AG09309 (cell line): ENCODE results near the gene NPEPPS.

ENCODE experiments used
- DNase-seq: peaks from one replicate; pipeline ENCODE4 v3.0.0-alpha.2; 2010; ENCODE audit warnings: low read depth
- H3K4me3 ChIP-seq: 2 replicates; pipeline ENCODE4 v1.5.1; 2011; ENCODE audit warnings: mild to moderate bottlenecking, low read depth, low read length, moderate library complexity; ENCODE audit not compliant: control insufficient read depth
- TF ChIP-seq, protein P1 (sequence below): IDR thresholded peaks from 2 replicates; pipeline ENCODE4 v1.5.1; 2011; ENCODE audit warnings: mild to moderate bottlenecking, low read depth, low read length, inconsistent platforms; ENCODE audit not compliant: insufficient read depth, control insufficient read depth; ENCODE audit errors: missing control alignments

Gene NPEPPS

DNA sequence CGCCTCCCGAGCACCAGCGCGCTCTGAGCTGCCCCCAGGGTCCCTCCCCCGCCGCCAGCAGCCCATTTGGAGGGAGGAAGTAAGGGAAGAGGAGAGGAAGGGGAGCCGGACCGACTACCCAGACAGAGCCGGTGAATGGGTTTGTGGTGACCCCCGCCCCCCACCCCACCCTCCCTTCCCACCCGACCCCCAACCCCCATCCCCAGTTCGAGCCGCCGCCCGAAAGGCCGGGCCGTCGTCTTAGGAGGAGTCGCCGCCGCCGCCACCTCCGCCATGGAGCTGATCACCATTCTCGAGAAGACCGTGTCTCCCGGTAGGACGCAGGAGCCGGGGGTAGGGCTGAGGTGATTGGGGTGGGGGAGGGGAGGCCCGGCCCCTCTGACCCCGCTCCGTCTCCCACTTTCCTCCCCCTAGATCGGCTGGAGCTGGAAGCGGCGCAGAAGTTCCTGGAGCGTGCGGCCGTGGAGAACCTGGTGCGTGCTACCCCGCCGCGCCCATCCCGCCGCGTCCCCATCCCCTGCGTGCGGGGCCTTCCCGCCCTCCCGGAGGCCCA lies 119.1 kb downstream of the NPEPPS start:
- DNase-seq, result no peak
- peak overlapping the region; percentile 83 for H3K4me3 ChIP-seq
- TF ChIP-seq, protein P1, sequence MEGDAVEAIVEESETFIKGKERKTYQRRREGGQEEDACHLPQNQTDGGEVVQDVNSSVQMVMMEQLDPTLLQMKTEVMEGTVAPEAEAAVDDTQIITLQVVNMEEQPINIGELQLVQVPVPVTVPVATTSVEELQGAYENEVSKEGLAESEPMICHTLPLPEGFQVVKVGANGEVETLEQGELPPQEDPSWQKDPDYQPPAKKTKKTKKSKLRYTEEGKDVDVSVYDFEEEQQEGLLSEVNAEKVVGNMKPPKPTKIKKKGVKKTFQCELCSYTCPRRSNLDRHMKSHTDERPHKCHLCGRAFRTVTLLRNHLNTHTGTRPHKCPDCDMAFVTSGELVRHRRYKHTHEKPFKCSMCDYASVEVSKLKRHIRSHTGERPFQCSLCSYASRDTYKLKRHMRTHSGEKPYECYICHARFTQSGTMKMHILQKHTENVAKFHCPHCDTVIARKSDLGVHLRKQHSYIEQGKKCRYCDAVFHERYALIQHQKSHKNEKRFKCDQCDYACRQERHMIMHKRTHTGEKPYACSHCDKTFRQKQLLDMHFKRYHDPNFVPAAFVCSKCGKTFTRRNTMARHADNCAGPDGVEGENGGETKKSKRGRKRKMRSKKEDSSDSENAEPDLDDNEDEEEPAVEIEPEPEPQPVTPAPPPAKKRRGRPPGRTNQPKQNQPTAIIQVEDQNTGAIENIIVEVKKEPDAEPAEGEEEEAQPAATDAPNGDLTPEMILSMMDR, result no peak

DNA sequence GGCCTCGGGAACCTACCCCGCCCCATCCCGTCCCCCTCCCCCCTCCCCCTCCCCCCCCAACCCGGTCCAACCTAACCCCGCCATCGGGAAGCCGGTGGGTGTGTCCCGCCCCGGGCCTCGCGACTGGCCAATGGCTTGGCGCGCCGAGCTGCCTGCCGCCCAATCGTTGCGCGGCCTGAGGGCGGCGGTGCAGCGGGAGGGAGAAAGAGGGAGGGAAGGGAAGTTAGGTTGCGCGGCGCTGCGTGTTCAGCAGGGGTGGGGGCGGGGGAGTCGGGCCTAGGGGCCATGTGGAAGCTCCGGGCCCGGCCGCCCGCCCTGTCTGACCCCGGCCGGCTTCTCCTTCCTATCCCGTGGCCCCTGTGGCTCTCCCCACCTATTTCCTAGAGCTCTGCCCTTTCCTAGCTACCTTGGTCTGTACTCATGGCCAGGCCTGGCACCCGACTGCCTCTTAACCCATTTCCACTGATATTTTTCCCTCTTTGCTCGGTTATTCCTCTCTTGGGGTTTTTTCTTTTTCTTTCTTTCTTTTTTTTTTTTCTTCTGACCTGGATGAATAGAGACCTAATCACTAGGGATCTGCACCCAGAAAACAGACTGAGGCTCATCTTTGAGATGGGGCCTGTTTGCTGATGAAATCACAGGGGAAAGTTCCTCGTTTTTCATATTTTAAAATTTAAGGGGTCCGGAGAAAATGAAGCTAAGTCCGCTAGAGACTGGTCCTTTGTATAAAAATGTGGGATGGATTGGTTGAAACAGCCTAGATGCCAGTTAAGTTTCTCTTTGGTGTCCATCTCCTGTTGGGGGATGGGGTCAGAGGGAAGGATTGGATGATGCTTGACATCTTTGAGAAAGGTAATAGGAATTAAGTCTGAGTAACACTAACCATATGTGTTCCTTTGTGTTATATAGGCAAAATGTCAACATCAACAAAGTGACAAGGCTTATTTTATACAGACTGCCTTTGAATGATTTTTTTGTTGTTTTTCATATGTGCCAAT lies 119.9 kb downstream of the NPEPPS start:
- peak overlapping the region; percentile 83 for H3K4me3 ChIP-seq

DNA sequence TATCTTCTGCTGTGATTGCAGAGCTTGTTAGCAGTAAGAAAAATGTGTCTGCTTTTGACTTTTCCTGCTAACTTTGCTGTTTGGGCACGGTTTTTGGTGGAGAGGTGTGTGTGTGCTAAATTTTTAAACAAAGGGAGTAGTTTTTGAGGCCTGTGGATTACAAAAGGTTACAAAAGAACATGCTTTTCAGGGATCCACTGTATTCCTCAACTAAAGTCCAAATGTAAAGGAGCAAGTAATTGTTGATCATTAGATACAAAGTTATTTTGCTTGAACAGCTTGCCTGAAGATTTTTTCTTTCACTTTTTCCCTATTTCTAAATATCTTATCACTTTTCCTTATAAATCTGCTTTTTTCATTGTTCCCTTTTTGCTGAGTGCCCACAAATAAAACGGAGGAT lies 120.8 kb downstream of the NPEPPS start:
- no peak for DNase-seq
- TF ChIP-seq, protein P1, result no peak
- no peak overlapping the region; the same call in 1 of the 2 replicates for H3K4me3 ChIP-seq

More for the DNA sequence above, 119.9 kb downstream of the NPEPPS start:
- TF ChIP-seq, protein P1, result no peak
- peak; percentile 71 for DNase-seq

DNA sequence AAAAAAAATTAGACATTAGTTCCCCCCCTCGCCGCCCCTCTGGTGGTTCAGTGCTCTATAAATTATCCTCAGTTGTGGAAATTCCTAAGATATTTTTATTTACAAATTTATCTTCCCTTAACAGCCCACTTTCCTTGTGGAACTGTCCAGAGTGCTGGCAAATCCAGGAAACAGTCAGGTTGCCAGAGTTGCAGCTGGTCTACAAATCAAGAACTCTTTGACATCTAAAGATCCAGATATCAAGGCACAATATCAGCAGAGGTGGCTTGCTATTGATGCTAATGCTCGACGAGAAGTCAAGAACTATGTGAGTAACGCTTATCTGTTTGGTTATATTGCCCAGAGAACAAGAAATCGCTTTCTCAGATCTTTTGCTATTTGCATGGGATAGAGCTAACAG lies 121.7 kb downstream of the NPEPPS start:
- H3K4me3 ChIP-seq, result no peak overlapping the region
- DNase-seq, result no peak

DNA sequence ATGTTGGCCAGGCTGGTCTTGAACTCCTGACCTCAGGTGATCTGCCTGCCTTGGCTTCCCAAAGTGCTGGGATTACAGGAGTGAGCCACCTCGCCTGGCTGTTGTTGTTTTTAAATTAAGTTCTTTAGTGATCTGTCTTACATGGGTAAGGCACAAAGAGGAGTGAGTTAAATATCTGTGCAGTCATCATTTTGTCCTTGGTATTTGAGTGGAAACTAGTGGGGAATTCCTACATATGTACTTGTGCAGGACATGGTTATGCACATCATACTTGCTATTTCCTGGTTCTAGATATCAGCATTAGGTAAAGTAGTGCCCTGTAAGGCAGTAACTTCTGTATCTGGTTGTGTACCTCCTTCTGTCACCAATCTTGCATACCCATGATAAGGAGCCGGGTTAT lies 122.5 kb downstream of the NPEPPS start:
- TF ChIP-seq, protein P1, result no peak
- H3K4me3 ChIP-seq, result no peak overlapping the region
- DNase-seq, result no peak

More for the DNA sequence above, 121.7 kb downstream of the NPEPPS start:
- TF ChIP-seq, protein P1, result no peak

DNA sequence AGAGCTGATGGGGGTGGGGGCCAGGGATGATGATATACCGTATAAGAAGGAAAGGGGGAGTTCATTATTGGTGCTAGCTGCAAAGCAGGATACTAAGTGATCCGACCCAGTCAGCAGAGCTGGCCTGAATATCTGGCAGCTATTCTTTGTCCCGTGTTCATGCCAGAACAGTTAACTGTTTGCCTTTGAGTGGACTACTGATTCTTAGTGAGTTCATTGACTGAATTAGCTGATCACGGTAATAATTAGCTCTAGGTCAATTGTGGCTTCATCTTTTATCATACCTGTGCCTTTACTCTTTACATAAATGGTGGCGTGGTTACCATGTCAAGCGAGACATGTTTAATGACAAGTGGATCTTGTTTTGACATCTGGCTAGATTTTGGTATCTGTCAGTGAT lies 124.1 kb downstream of the NPEPPS start:
- H3K4me3 ChIP-seq, result no peak overlapping the region
- TF ChIP-seq, protein P1, result no peak
- DNase-seq, result no peak
